PC-3 (cell line): ENCODE results near the gene PI4KB.

Experiments used
- EZH2 ChIP-seq: fragments of 300-600 bp; sonication (generic); IDR thresholded peaks from one replicate; pipeline ENCODE4 v1.6.1; 2017; ENCODE audit warnings: antibody characterized with exemption, mild to moderate bottlenecking, low read length; ENCODE audit not compliant: unreplicated experiment
- EZH2phosphoT487 ChIP-seq: fragments of 300-600 bp; sonication (generic); IDR thresholded peaks from 2 replicates; pipeline ENCODE4 v1.6.1; 2018; ENCODE audit warnings: mild to moderate bottlenecking, antibody characterized with exemption, low read length, borderline replicate concordance
- TF ChIP-seq, protein P1 (sequence below): fragments of 300-600 bp; sonication (generic); conservative IDR thresholded peaks from 2 replicates; pipeline ENCODE4 v1.5.1; 2017; ENCODE audit warnings: antibody characterized with exemption, low read depth, mild to moderate bottlenecking, low read length

- TF ChIP-seq, protein P1, sequence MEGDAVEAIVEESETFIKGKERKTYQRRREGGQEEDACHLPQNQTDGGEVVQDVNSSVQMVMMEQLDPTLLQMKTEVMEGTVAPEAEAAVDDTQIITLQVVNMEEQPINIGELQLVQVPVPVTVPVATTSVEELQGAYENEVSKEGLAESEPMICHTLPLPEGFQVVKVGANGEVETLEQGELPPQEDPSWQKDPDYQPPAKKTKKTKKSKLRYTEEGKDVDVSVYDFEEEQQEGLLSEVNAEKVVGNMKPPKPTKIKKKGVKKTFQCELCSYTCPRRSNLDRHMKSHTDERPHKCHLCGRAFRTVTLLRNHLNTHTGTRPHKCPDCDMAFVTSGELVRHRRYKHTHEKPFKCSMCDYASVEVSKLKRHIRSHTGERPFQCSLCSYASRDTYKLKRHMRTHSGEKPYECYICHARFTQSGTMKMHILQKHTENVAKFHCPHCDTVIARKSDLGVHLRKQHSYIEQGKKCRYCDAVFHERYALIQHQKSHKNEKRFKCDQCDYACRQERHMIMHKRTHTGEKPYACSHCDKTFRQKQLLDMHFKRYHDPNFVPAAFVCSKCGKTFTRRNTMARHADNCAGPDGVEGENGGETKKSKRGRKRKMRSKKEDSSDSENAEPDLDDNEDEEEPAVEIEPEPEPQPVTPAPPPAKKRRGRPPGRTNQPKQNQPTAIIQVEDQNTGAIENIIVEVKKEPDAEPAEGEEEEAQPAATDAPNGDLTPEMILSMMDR, result no peak
- TF ChIP-seq EZH2 (no peak), EZH2phosphoT487 (no peak)
Measured at GRCh38 chr1:151288502-151288901, 38.7 kb downstream of the PI4KB start.
